Peyer's patch (tissue), 4 donors: ENCODE measurements around the gene KCNMA1. TPM values are rescaled to one million over a fixed set of nuclear protein-coding genes. Genes with fewer than 3 reads are reported as not detected.

Experiments used
- DNase-seq, 3 donors: peaks; one replicate each; pipeline ENCODE4 v3.0.0-alpha.2; 2017 to 2019
- H3K27ac ChIP-seq, 4 donors: fragments of 200-600 bp; sonication (generic); one replicate each; pipeline ENCODE4 v1.5.1; 2016 to 2019
- H3K27me3 ChIP-seq, 2 donors: fragments of 200-600 bp; sonication (generic); one replicate each; pipeline ENCODE4 v1.5.1; 2019
- H3K36me3 ChIP-seq, 3 donors: fragments of 200-600 bp; sonication (generic); one replicate each; pipeline ENCODE4 v1.5.1; 2016 to 2019
- H3K4me1 ChIP-seq, 4 donors: fragments of 200-600 bp; sonication (generic); one replicate each; pipeline ENCODE4 v1.5.1; 2016 to 2019
- H3K4me3 ChIP-seq, 4 donors: fragments of 200-600 bp; sonication (generic); 1 replicate in 3 of 4; 2 replicates in 1 of 4; pipeline ENCODE4 v1.5.1; 2016 to 2019; ENCODE audit warnings: mild to moderate bottlenecking in 1 of 4
- H3K9me3 ChIP-seq, 4 donors: fragments of 200-600 bp; sonication (generic); one replicate each; pipeline ENCODE4 v1.5.1; 2016 to 2019; ENCODE audit warnings: mild to moderate bottlenecking in 1 of 4
- POLR2A ChIP-seq, 2 donors: fragments of 450-650 bp; IDR thresholded peaks; one replicate each; pipeline ENCODE4 v1.5.1; 2017; ENCODE audit warnings: antibody characterized with exemption in 2 of 2, mild to moderate bottlenecking in 2 of 2, moderate library complexity in 2 of 2
- total RNA-seq, 4 donors: library from RNA; depleted of rRNA; stranded (reverse); fragments of >200 nt; gene quantifications; one replicate each; pipeline ENCODE4 v1.1.0, GENCODE V29; 2016
- TF ChIP-seq, protein P1 (sequence below), 6 experiments: fragments of 450-650 bp in 4 of 6; fragments of 200-600 bp in 2 of 6; sonication (generic) in 1 of 6; IDR thresholded peaks; one replicate each; pipeline ENCODE4 v1.5.1; 2017 to 2019; ENCODE audit warnings: antibody characterized with exemption in 6 of 6, mild to moderate bottlenecking in 3 of 6, moderate library complexity in 1 of 6

Gene KCNMA1
- total RNA-seq, 4 donors from 2014 or later = 17.8 to 29.1 (median 23.9) TPM

DNA sequence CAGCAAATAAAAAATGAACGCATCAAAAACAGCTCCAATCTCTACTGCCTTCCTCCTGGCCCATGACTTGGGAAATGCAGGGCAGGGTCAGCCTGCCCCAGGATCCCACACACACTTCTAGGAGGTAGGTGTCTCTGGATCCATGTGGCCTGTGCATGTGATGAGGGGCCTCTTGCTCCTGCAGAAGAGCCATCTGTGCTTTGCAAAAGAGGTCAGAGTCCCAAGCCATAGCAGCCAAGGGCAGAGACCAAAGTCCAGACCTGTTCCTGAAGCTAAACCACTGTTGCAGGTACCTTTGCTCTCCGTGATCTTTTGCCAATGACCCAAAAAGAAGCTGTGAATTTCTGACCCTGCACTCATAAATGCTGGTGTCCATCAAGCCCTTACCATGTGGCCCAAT, 57.1 kb downstream of the KCNMA1 start:
- Histone ChIP-seq H3K4me1 (no peaks in the 10 kb centered on the region), H3K36me3 (no peaks in the 10 kb centered on the region), H3K9me3 (no peaks in the 10 kb centered on the region), H3K4me3 (no peak overlapping the region), H3K27me3 (no peaks in the 10 kb centered on the region), H3K27ac (no peak overlapping the region)
- TF ChIP-seq, protein P1, sequence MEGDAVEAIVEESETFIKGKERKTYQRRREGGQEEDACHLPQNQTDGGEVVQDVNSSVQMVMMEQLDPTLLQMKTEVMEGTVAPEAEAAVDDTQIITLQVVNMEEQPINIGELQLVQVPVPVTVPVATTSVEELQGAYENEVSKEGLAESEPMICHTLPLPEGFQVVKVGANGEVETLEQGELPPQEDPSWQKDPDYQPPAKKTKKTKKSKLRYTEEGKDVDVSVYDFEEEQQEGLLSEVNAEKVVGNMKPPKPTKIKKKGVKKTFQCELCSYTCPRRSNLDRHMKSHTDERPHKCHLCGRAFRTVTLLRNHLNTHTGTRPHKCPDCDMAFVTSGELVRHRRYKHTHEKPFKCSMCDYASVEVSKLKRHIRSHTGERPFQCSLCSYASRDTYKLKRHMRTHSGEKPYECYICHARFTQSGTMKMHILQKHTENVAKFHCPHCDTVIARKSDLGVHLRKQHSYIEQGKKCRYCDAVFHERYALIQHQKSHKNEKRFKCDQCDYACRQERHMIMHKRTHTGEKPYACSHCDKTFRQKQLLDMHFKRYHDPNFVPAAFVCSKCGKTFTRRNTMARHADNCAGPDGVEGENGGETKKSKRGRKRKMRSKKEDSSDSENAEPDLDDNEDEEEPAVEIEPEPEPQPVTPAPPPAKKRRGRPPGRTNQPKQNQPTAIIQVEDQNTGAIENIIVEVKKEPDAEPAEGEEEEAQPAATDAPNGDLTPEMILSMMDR (IDR thresholded peaks at IDR 0.05) = no peak
- TF ChIP-seq POLR2A (IDR thresholded peaks at IDR 0.05) = no peak
- DNase-seq = peak in 2 of 3 donors; percentile 69 to 72

DNA sequence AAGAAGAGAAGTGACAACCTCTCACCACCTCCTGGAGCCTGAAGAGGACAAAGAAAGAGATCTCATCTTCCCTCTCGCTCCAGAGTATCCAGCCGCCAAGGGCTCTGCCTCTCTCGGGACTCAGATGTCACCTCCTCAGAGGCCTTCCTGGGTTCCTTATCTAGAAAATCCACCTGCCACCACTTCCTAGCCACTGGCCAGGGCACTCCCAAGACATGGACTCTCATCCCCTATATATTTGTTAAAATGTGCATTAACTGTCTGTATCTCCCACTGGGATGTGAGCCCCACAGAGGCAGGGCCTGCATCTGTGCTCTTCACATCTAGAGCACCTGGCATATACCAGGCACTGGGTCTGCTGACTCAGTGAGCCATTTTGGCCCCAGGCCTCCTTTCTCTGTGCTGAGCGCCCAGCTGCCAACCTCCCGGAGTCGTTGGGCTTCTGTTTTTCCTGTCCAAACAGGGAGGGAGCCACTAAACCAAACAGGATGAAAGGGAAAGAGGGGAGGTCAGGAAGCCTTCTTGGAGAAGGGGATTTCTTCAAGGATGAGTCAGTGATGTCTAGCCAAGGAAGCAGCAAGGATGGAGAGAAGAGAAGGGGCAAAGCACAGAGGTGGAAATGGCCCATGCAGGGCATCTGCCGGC, 58.9 kb downstream of the KCNMA1 start:
- H3K4me3 ChIP-seq = no peak overlapping the region
- DNase-seq = no peak
- no peaks in the 10 kb centered on the region for H3K27me3 ChIP-seq
- H3K36me3 ChIP-seq = no peaks in the 10 kb centered on the region
- no peak overlapping the region for H3K27ac ChIP-seq
- H3K9me3 ChIP-seq = no peaks in the 10 kb centered on the region
- TF ChIP-seq, protein P1 (IDR thresholded peaks at IDR 0.05) = no peak
- no peak for TF ChIP-seq POLR2A (IDR thresholded peaks at IDR 0.05)
- no peaks in the 10 kb centered on the region for H3K4me1 ChIP-seq

DNA sequence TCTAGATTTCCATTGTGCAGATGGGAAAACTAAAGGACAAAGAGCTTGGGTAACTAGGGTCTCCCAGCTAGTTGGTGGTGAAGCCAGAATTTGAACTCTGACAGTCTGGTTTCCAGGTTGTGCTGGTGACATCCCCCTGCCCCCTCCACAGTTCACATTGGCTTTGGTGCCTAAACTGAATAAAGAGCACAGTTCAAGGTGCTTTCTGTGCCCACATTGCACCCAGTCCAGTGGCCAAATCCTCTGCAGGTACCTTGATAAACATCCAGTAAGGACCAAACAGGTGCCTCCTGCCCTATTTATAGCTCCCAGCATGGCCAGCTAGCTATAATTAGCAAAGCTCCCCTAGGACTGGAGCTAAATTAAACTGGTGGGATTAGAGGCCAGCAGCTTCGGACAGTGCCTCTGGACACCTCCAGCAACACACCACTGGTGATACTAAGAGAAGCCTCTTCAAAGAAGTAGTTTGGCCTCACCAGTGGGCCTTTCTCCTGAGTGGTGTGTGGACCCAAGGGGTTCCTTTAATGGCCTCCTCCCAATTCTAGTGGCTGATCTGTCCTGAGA, 59.9 kb downstream of the KCNMA1 start:
- H3K36me3 ChIP-seq = no peaks in the 10 kb centered on the region
- TF ChIP-seq POLR2A (IDR thresholded peaks at IDR 0.05) = no peak
- TF ChIP-seq, protein P1 (IDR thresholded peaks at IDR 0.05) = no peak
- no peak overlapping the region for H3K4me3 ChIP-seq
- no peaks in the 10 kb centered on the region for H3K27me3 ChIP-seq
- H3K9me3 ChIP-seq = no peaks in the 10 kb centered on the region
- no peak overlapping the region for H3K27ac ChIP-seq
- H3K4me1 ChIP-seq = no peaks in the 10 kb centered on the region
- DNase-seq = no peak

DNA sequence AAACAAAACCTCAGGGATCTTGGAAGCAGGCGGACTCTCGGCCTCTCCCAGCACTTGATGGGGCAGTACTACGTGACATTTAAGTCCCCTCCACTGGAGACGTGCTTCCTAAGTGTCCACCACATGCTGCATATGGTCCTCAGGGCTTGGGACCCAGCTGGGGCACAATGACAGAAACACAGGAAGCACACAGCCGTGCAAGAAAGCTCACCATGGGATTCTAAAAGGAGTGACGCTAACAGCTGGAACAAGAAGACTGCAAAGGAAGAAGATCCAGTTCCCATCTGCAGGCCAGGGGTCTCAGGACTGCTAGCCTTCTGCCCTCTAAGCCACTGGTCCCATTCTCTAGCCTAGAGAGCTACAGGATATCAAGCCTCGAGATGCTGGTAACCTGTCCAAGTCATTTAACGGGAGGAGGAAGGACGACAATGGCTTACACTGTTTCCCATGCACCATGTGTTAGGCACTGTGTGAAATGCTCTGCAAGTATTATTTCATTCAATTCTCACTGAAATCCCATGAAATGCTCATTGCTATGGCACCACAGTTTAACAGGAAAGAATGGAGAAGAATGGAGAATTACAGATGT, 61.1 kb downstream of the KCNMA1 start:
- no peak overlapping the region for H3K27ac ChIP-seq
- no peak for TF ChIP-seq POLR2A (IDR thresholded peaks at IDR 0.05)
- TF ChIP-seq, protein P1 (IDR thresholded peaks at IDR 0.05) = no peak
- no peaks in the 10 kb centered on the region for H3K4me1 ChIP-seq

DNA sequence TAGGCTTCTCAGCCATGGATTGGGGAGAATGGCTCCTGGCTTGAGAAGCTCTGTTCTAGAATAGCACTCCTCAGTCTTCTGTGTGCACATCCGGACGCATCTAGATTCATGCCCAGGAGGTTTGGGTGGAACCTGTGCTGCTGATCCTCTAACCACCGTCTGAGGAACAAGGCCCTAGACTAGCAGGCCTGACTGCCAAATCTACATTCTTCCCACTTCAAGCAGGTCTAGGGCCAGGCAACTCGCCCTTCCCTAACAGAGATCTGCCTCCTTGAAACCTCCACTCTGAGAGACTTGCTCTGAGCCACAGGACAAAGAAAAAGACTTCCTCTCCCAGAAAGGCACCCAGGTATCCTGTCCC, 61.6 kb downstream of the KCNMA1 start:
- TF ChIP-seq POLR2A (IDR thresholded peaks at IDR 0.05) = no peak
- TF ChIP-seq, protein P1 (IDR thresholded peaks at IDR 0.05) = no peak
- Histone ChIP-seq H3K36me3 (no peaks in the 10 kb centered on the region), H3K4me3 (no peak overlapping the region), H3K4me1 (no peaks in the 10 kb centered on the region), H3K9me3 (no peaks in the 10 kb centered on the region), H3K27ac (no peak overlapping the region), H3K27me3 (no peaks in the 10 kb centered on the region)
- DNase-seq = no peak

More for the DNA sequence above, 61.1 kb downstream of the KCNMA1 start:
- H3K4me3 ChIP-seq = no peak overlapping the region
- no peak for DNase-seq
- H3K9me3 ChIP-seq = no peaks in the 10 kb centered on the region
- H3K27me3 ChIP-seq = no peaks in the 10 kb centered on the region
- H3K36me3 ChIP-seq = no peaks in the 10 kb centered on the region
